HepG2 (cell line): ENCODE results near the gene RNASE11. TPM values are rescaled to one million over a fixed set of nuclear protein-coding genes. Genes with fewer than 3 reads are reported as not detected.

ENCODE experiments used
- ADNP ChIP-seq: sonication (generic); formaldehyde crosslinking; IDR thresholded peaks from 2 replicates; pipeline ENCODE4 v1.4.0; 2020; ENCODE audit warnings: missing genetic modification reagents
- GZF1 ChIP-seq: sonication (generic); formaldehyde crosslinking; IDR thresholded peaks from 2 replicates; pipeline ENCODE4 v1.5.1; 2020; ENCODE audit warnings: mild to moderate bottlenecking, missing genetic modification reagents
- KDM1A ChIP-seq: IDR thresholded peaks from 2 replicates; pipeline ENCODE4 v1.6.1; 2016; ENCODE audit warnings: missing compliant biosample characterization
- KDM3A ChIP-seq: IDR thresholded peaks from 2 replicates; pipeline ENCODE4 v1.6.1; 2018; ENCODE audit warnings: low read depth, missing compliant biosample characterization
- MLXIP ChIP-seq: sonication (generic); formaldehyde crosslinking; IDR thresholded peaks from 2 replicates; pipeline ENCODE4 v1.9.0; 2021; ENCODE audit warnings: missing genetic modification reagents, borderline replicate concordance
- NFAT5 ChIP-seq: sonication (generic); formaldehyde crosslinking; IDR thresholded peaks from 2 replicates; pipeline ENCODE4 v1.4.0; 2020; ENCODE audit warnings: missing genetic modification reagents
- RFX3 ChIP-seq: IDR thresholded peaks from 2 replicates; pipeline ENCODE4 v1.6.1; 2016; ENCODE audit warnings: missing biosample characterization, missing genetic modification reagents
- ZFAT ChIP-seq: sonication (generic); formaldehyde crosslinking; conservative IDR thresholded peaks from 2 replicates; pipeline ENCODE4 v1.8.1; 2023; ENCODE audit warnings: missing genetic modification reagents, inconsistent platforms
- ZMYM3 ChIP-seq: sonication (generic); formaldehyde crosslinking; IDR thresholded peaks from 2 replicates; pipeline ENCODE4 v1.5.1; 2020; ENCODE audit warnings: mild to moderate bottlenecking, missing genetic modification reagents
- ZNF138 ChIP-seq: sonication (generic); formaldehyde crosslinking; IDR thresholded peaks from 2 replicates; pipeline ENCODE4 v1.5.0; 2020; ENCODE audit warnings: mild to moderate bottlenecking, low read depth, missing genetic modification reagents
- ZNF207 ChIP-seq: fragments of 450-650 bp; IDR thresholded peaks from 2 replicates; pipeline ENCODE4 v1.6.1; 2016; ENCODE audit warnings: antibody characterized with exemption, borderline replicate concordance
- ZNF253 ChIP-seq: sonication (generic); formaldehyde crosslinking; IDR thresholded peaks from 2 replicates; pipeline ENCODE4 v1.8.0; 2022; ENCODE audit warnings: mild to moderate bottlenecking, missing genetic modification reagents, borderline replicate concordance
- ZNF296 ChIP-seq: sonication (generic); formaldehyde crosslinking; conservative IDR thresholded peaks from 2 replicates; pipeline ENCODE4 v1.5.0; 2020; ENCODE audit warnings: mild to moderate bottlenecking, missing genetic modification reagents
- ZSCAN22 ChIP-seq: sonication (generic); formaldehyde crosslinking; IDR thresholded peaks from 2 replicates; pipeline ENCODE4 v1.4.0; 2020; ENCODE audit warnings: mild to moderate bottlenecking, missing genetic modification reagents
- polyA plus RNA-seq, 8 experiments: library from polyadenylated mRNA; depleted of rRNA in 3 of 8; stranded (reverse) in 7 of 8; unstranded in 1 of 8; fragments of >200 nt; fragmentation: Illumina TruSeq in 4 of 8; extraction: Trizol in 4 of 8; gene quantifications; 2 replicates each; pipeline versions ENCODE4 v1.2.1 to v1.2.3, GENCODE V29; 2011 to 2016; ENCODE audit warnings: low read depth in 4 of 8, missing spikeins in 1 of 8, mixed read lengths in 1 of 8; ENCODE audit not compliant: insufficient read depth in 1 of 8
- total RNA-seq, 5 experiments: library from RNA; depleted of rRNA; stranded (reverse); fragments of >200 nt; fragmentation: Illumina TruSeq; extraction: Trizol; gene quantifications; 2 replicates each; pipeline ENCODE4 v1.2.3, GENCODE V29; 2016; ENCODE audit warnings: low read depth in 1 of 5
- TF ChIP-seq, protein P1 (sequence below): sonication (generic); formaldehyde crosslinking; IDR thresholded peaks from 2 replicates; pipeline ENCODE4 v1.4.0; 2020; ENCODE audit warnings: missing genetic modification reagents
- TF ChIP-seq, protein P2 (sequence below): sonication (generic); formaldehyde crosslinking; IDR thresholded peaks from 2 replicates; pipeline ENCODE4 v1.4.0; 2020; ENCODE audit warnings: missing genetic modification reagents

Gene RNASE11
- total and polyA plus RNA-seq, 2 of the 13 experiments (the other 11 are each of a cell fraction or from before 2014, with no cell fraction given) = not detected

GRCh38 chr14:20609215-20610001, 21.6 kb upstream of the RNASE11 start (continued):
- TF ChIP-seq, protein P1, sequence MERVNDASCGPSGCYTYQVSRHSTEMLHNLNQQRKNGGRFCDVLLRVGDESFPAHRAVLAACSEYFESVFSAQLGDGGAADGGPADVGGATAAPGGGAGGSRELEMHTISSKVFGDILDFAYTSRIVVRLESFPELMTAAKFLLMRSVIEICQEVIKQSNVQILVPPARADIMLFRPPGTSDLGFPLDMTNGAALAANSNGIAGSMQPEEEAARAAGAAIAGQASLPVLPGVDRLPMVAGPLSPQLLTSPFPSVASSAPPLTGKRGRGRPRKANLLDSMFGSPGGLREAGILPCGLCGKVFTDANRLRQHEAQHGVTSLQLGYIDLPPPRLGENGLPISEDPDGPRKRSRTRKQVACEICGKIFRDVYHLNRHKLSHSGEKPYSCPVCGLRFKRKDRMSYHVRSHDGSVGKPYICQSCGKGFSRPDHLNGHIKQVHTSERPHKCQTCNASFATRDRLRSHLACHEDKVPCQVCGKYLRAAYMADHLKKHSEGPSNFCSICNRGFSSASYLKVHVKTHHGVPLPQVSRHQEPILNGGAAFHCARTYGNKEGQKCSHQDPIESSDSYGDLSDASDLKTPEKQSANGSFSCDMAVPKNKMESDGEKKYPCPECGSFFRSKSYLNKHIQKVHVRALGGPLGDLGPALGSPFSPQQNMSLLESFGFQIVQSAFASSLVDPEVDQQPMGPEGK (CRISPR knock-in tag) = no peak
- TF ChIP-seq ZNF296 (CRISPR knock-in tag) = no peak
- no peak for TF ChIP-seq ZSCAN22 (CRISPR knock-in tag)
- no peak for TF ChIP-seq GZF1 (CRISPR knock-in tag)
- peak; percentile 46 for TF ChIP-seq KDM3A (CRISPR knock-in tag)
- peak; percentile 3; the same call in 1 of the 2 replicates for TF ChIP-seq KDM1A (CRISPR knock-in tag)
- TF ChIP-seq MLXIP (CRISPR knock-in tag) = no peak
- no peak for TF ChIP-seq ADNP (CRISPR knock-in tag)
- TF ChIP-seq NFAT5 = no peak
- TF ChIP-seq RFX3 = no peak
- no peak for TF ChIP-seq ZNF207
- TF ChIP-seq ZNF138 = no peak
- no peak for TF ChIP-seq ZFAT (CRISPR knock-in tag)
- TF ChIP-seq ZNF253 = no peak
- no peak for TF ChIP-seq ZMYM3
- TF ChIP-seq, protein P2, sequence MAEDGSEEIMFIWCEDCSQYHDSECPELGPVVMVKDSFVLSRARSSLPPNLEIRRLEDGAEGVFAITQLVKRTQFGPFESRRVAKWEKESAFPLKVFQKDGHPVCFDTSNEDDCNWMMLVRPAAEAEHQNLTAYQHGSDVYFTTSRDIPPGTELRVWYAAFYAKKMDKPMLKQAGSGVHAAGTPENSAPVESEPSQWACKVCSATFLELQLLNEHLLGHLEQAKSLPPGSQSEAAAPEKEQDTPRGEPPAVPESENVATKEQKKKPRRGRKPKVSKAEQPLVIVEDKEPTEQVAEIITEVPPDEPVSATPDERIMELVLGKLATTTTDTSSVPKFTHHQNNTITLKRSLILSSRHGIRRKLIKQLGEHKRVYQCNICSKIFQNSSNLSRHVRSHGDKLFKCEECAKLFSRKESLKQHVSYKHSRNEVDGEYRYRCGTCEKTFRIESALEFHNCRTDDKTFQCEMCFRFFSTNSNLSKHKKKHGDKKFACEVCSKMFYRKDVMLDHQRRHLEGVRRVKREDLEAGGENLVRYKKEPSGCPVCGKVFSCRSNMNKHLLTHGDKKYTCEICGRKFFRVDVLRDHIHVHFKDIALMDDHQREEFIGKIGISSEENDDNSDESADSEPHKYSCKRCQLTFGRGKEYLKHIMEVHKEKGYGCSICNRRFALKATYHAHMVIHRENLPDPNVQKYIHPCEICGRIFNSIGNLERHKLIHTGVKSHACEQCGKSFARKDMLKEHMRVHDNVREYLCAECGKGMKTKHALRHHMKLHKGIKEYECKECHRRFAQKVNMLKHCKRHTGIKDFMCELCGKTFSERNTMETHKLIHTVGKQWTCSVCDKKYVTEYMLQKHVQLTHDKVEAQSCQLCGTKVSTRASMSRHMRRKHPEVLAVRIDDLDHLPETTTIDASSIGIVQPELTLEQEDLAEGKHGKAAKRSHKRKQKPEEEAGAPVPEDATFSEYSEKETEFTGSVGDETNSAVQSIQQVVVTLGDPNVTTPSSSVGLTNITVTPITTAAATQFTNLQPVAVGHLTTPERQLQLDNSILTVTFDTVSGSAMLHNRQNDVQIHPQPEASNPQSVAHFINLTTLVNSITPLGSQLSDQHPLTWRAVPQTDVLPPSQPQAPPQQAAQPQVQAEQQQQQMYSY (CRISPR knock-in tag) = no peak; the same call in 1 of the 2 replicates
